Activated CD4-positive, alpha-beta T cell treated with anti-CD3 and anti-CD28 coated beads, Interleukin-2, amount 50 U/mL, for 48 hours (primary cell): Measurements from ENCODE around the gene UBE2H.
"Not testable (repeated sequence)": the region's sequence is repeated elsewhere in the genome, so short reads cannot be mapped to it uniquely, and the experiment has no call there.

ENCODE experiments used
- DNase-seq, 2 experiments: peaks; one replicate each; pipeline ENCODE4 v3.0.0-alpha.2; 2020

Gene UBE2H

DNA sequence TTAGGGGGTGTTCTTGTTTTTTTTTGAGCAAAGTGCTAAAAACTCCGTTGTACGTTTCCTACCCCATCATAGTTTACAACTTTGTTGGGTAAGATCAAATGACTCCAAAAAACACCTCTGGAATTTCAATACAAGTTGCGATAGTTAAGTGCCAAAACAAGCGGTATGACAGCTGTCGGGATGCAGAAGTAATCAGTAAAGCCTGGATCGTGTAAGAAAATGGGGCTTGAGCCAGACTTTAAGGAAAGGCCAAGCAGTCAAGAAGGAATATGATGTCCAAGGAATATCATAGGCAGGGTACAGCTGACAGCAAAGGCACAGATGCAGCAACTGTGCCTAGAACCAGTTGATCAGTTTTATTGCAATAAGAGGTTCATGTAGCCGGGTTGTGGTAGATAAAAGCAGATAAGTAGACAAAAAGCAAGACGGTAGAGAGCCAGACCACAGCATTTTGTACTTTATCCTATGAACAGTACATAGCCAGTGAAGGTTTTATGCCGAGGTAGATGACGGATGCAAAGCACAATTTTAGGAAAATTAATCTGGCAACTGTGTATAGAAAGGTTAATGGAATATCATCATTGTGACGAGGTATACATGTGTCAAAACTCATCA is 45.5 kb downstream of the UBE2H start:
- no peak for DNase-seq

DNA sequence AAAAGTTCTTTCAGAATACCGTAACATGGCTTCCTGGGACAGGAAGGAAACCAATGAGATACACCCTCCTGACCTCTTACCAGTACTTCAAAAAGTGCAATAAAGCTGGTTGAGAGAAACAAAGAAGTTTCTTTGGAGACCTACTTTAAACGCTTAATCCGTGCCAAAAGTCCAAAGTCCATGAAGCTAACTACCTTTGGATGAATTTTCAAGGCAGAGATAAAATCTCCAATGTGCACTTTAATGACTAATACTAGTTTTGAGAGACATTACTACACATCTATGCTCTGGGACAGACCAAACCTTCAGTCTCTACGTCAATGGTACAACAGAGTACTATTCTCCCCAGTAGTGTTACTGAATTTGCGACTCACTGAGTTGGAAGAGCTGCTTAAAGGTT is 46.1 kb downstream of the UBE2H start:
- no peak for DNase-seq

DNA sequence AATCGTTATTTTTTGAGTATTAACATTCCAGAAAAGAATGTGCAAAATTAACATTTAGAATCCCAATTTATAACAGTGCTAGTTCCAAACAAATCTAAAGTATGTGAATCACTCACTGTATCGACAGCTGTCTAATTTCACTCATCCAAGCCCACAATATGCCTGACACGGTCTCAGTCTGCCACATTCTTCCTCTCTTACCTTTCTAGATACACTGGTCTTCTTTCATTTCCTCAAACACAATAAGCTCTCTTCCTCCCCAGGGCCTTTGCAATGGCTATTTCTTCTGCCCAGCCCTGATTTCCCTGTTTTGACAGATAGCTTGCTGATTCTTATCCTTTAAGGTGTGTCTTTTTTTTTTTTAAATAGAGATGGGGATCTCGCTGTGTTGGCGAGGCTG is 48.8 kb downstream of the UBE2H start:
- no peak for DNase-seq

DNA sequence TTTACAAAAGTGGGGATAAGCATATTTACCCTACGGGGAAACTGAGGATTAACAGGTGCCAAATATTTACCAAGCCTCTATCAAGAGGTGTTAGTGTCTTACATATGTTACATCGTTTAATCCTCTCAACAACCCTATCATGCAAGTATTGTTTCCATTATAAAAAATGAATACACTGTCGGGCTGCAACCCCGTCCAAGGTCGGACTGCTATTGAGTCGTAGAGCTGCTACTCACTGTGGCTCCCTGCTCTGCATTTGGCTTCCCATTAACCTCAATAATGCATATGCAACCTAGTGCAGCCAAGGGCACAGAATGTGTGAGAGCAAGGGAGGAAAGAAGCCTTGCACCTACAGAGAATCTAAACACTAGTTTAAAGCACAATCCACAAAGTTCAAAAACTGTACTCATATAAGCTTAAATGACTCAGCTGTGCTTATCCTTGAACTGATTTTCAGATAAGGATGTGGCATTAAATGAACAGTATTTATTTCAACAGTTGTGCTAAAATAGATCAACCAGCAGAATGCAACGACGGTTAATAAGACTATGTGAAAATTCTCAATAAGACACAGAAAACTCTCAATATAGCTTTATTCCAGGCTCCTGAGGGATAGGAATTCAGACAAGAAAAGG is 49.9 kb downstream of the UBE2H start:
- no peak for DNase-seq

DNA sequence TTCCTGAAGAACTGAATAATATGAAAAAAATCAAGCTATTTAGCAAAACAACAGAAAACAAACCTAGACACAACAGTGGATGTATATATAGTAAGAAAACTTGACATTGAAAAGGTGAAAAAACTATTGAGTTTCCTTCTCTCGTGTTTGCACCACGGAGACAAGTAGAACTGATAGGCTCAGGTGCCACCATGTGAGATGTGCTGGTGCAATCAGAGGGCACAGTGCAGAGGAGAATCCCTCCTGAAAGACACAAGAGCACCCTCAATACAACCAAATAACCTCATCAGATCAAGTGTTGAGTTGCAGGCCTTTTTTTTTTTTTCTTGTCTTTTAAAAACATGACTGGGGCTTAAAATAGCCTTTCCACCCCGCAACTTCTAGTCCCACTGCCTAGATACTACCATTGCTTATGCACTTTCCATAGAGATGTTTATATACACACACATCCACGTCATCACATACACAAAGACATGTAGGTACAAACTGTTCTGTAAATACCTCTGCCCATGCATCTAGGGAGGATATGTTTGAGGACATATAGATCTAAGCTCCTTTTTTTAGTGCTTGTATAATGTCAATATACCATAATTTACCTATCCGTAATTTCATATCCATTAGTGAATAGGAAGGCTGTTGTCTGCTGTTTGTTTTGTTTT is 54.1 kb downstream of the UBE2H start:
- no peak for DNase-seq

DNA sequence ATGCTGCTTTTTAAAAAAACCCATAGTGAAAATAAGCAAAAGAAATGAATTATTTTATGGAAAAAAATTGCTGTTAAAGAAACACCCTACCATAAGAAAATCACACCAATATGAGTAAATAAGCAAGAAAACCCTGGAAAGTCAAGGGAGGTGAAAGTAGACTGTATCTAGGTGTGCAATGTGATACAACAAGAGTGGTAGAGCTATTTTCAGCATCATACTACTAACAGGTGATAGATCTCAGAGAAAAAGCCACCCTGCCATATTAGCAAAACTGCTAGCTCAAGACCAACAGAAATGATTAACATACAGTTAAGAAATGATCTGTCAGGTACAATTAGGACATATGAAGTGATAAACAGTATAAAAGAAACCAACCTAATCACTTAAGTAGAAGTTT is 54.8 kb downstream of the UBE2H start:
- DNase-seq, result no peak

DNA sequence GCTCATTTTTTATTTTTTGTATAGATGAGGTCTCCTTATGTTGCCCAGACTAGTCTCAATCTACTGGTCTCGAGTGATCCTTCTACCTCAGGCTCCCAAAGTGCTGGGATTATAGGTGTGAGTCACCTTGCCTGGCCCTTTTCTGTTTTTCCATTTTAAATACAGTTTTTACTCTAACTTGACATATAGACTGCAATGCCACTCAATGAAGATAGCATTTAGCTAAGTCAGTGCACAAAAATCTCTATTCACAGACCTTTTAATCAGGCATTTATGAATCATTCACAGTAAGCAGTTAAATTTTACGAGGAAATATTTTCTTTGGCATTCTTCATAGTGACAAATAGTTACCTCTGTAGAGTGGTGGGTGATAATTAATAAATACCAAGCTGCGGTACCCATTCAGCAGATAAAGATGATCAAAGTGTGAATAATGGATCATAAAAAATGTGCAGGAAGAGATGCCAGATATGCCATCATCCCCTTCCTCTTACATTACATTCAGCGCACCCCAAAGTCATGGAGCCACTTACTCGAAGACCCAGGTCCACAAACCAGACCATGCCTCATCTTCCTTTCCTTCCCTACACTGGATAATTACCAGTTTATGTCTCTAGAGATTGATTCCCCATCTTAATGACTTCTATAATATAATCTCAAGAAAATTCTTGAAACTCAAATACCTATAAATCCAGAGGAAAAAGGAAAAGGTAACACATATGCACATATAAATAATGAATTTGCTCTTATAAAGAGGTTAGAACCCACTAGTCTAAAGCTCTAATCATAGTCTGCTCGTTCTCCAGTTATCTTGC is 56.0 kb downstream of the UBE2H start:
- no peak for DNase-seq

DNA sequence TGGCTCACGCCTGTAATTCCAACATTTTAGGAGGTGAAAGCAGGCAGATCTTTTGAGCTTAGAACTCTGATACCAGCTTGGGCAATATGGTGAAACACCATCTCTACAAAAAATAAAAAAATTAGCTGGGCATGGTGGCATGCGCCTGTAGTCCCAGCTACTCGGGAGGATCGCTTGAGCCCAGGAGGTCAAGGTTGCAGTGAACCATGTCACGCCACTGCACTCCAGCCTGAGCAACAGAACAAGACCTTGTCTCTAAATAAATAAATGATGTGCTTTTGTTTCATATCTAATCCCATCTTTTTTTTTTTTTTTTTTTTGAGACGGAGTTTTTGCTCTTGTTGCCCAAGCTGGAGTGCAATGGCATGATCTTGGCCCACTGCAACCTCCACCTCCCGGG is 58.6 kb downstream of the UBE2H start:
- DNase-seq, result not testable (repeated sequence)

DNA sequence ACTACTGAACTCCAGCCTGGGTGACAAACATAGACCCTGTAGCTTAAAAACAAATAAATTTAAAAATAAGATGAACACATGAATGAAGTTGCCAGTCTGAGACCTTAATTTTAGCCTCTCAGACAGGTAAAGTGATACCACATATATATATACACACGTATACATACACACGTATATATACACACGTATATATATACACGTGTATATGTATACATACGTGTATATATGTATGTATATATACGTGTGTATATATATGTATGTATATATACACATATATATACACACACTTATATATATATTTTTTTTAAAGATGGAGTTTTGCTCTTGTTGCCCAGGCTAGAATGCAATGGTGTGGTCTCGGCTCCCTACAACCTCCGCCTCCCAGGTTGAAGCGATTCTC is 62.7 kb downstream of the UBE2H start:
- no peak for DNase-seq

DNA sequence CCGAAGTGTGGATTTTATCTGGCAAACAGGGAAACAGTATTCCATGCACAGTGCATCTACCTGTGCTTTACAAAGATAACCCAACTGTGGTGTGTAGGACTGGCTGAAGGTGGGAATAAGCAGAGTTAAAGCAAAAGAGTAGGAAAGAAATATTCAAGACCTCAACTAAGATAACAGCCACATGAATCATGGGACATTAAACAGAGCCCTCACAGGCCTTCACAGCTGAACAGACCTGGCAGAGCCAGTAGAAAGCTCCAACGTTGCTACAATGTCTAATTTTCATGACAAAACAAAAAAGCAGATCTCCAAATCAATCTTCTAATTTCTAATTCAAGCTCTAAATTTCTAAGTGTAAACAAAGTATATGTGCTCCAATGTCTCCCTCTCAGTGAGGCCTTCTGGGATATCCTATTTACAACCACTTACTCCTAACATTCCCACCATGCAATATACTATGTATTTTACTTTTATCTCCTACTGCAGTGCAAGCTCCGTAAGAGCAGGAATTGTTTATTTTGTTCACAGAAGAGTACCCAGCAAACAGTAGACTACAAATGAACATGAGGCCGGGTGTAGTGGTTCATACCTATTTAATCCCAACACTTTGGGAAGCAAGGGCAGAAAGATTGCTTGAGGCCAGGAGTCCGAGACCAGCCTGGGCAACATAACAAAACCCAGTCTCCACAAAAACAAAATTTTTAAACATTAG is 63.5 kb downstream of the UBE2H start:
- DNase-seq, result no peak

DNA sequence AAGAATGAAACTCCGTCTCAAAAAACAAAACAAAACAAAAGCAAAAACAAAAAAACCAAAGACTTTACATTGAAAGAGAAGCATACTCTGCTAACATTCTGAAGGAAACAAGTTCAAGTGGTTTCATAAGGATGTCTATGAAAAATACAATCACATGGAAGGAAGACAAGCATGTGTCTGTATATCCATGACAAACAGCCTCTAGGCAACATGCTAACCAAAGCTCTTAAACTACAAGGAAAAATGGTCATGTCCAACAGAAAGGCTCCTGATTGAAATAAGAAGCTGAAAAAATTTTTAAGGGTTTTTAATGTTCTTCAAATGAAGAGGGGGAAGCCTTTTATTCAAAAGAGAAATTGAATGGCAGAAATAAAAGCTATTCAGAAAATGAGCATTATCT is 64.9 kb downstream of the UBE2H start:
- no peak for DNase-seq

DNA sequence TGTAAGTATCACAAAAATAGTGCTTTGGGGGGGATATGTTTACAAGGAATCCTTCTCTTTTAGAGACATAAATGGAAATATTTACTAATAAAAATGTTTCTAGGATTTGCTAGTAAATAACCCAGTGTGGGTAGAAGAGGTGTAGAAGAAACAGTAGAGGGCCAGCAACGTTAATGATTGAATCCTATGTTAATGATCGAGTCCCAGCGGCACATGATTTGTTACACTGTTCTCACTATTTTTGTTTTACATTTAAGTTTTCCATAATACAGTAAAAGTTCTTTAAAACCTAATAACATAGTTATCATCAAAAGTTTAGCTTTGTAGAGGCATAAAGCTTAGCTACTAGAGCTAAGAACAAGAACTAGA is 66.0 kb downstream of the UBE2H start:
- no peak for DNase-seq

DNA sequence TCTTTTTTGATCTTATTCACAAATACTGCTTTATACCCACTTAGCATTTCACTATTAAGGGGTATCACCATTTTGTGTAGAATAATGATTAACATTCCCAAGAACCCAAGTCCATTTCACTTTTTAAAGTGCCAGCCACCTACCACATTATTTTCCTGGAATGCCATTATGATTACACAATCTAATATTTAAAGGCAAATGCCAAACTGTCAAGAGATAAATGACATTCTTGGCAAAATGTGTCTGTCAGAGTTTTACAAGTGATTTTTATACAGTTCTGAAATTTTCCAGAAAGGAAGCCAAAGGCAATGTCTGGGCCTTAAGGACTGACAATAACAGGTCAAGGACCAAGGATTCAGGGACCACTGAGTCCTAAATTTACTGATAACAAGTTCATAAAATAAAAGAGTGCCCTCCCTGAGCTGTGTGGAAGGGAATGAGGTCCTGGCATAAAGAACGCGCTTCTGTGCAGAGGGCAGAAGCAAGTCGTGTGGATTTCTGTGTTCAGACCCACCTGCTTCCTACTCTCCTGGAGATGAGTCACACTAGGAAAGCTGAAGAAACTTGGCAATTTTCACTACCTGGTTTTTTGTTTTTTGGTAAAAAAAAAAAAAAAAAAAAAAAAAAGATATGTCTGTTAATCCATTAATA is 66.5 kb downstream of the UBE2H start:
- no peak for DNase-seq

DNA sequence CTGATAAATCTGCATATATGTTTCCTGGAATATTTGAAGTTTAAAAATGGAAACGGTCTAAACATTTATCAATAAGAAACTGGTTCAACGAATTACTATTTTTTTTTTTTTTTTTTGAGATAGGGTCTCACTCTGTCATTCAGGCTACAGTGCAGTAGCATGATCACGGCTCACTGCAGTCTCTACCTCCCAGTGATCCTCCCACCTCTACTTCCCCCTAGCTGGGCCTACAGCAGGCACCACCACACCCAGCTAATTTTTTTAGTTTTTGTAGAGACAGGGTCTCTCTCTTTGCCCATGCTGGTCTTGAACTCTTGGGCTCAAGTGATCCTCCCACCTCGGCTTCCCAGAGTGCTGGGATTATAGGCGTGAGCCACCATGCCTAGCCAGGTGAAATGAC is 68.3 kb downstream of the UBE2H start:
- DNase-seq, result no peak

DNA sequence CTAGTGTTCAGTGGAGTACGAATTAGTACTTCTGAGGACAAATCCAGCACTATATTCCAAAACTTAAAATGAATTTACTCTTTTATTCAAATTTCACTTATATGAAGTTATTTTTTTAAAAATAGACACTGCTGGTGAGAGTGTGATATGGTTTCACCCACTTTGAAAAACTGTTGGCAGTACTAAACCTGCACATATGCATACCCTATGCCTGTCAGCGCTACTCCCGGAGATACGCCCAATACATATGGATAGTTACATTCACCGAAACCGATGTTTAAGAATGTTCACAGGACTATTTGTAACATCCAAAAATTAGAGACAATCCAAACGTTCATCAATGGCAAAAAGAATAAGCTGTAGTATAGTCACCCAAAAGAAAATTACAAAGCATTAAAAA is 69.6 kb downstream of the UBE2H start:
- DNase-seq, result no peak

DNA sequence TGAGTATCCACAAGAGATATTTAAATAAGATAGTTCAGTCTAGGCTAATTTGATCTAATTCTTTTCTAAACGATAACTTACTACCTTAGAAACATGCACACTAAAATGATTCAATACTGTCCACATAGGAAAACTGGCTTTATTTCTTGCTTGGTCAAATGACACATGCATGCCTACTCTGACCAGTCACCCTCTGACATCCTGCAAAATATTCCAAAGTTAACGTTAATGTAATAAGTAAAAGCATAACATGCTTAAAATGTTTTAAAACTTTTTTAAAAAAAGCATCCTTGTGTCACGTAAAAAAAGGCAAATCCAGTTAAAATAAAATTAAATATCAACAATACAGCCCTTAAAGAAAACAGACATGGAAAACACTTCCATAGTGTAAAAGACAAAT is 70.2 kb downstream of the UBE2H start:
- no peak for DNase-seq

DNA sequence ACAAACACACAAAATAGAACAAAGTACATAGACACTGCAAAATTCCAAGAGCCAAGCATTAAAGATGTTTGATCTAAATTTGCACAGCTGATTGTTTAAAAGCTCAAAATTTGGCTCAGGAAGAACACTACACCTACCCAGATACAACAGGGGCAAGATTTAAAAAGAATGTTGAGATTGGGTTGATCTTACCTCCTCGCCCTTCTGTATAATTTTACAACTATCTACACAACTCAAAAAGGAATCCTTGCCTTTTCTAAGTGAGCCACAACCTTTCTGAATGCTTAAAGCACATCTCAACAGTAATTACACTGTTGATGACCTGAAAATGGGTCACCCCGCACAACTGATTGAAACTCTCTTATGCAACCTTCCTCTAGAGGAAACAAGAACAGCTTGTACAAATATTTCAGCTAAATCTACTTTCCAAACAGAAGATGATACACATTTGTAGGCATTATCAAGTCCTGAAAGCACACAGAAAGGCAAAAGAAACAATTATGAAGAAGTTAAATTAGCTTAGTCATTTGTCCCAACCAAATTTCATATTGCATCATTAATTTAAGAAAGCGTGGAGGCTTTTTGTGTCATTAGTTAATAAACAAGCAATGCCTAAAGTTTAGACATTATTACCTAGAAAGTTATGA is 75.5 kb downstream of the UBE2H start:
- no peak for DNase-seq

DNA sequence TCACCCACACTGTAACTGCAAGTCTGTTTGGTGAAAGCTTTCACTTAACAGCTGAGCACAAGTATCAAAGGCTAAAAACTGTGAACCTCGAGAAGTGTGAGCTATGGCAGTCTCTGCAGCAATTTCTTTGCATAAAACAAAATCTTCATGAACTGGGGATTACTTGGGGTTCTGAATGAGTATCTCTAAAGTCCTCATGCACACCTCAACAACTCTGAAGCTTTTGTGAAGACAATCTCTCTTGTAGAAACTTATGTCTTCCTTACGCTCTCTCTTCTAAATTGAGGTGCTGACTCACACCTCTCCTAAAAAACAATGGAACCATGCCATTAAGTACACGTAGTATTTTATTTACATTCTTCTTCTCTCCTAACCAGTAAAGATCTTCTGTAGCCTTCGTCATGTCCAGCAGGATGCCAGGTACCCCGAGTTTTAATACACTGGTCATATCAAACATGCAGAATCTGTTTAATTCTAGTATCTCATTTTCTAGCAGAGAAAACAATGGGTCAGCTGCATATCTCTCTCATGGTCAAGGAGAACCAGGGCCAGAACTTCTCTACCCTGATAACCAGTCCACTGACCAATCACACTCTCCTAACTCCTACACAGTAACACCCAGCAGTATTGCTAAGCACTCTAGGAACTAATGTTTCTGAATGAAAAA is 76.9 kb downstream of the UBE2H start:
- no peak for DNase-seq

DNA sequence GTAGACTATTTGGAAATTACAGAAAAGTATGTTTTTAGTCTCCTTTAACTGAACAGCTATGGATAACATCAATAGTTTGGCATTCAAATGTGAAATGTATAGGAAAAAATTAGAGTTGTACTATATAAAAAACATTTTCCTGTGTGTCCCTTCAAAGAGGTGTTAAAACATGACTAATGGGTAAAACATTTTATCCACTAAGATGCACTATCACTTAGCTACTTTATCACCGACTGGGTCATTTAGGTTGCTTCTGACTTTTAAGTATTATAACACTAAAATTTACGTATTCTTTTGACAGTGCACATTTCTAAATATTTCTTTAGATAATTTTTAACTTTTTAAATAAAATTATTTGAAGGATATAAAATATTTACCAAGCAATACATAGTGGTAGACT is 77.6 kb downstream of the UBE2H start:
- DNase-seq, result no peak

DNA sequence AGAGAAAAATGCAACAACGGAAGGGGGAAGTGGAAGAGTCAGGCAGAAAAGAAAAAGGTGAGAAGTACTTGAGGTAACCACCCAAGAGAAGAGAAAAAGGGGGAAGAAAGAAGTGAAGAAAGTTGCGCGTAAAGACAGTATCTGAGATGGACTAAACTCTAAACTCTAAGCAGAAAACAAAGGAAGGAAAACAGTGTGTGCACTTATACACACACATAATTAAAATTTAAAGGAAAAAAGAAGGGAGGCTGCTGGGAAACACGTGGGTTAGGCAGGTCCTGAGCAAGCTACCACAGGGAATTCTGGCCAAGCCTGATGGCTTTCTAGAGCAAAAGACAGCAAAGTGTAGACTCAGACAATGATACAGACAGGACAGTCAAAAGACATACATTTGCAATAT is 78.0 kb downstream of the UBE2H start:
- DNase-seq, result no peak

DNA sequence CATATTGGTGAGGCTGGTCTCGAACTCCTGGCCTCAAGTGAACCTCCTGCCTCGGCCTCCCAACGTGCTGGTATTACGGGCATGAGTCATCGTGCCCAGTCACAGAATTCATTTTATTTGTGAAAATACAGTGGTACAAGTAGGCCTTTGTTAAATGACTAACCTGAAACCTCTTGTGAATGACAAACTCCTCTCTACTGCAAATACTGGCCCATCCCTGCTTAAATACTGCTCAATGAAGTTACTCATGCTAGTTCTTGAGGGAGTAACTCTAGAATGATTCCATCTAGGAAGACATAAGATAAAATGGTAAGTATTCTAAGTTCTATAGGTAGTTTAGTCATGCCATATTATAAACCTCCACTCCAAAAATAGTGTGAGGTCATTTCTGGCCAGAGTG is 80.7 kb downstream of the UBE2H start:
- DNase-seq, result peak; percentile 15 to 31

DNA sequence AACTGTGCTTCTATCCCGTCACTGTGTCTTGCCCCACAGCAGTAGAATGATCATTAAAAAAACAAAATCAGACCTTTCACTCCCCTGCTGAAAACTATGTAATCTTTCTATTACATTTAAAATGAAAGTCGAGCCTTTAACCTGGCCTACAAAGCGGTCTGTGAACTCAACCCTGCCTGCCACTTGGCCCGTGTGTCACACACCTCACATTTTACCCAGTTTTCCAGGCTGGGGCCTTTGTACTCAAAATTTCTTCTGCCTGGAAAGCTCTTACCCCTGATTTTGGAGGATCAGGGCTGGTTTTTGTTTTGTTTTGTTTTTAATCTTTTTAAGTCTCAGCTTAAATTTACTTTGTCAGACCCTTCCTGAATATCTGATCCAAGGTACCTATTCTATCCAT is 82.1 kb downstream of the UBE2H start:
- no peak for DNase-seq
